ENCODE data around the gene MAN1A2.

DNA sequence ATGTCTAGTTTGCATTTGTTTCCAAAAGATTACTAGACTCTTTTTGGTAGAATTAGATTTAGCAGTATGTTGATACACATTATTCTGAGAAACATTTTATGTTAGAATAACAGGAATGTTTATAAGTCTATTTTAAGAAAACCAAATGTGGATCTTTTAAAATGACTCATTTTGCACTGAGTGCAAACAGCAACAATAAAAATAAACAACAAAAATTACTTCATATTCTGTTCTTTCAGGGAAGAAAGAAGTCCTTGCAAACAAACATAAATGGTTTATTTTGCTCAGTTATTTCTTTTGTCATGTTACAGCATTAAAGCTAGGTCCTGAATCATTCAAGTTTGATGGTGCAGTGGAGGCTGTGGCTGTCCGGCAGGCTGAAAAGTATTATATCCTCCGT, 131.8 kb downstream of the MAN1A2 start:
- TF ChIP-seq SMC3 (conservative IDR thresholded peaks at IDR 0.05; ENCODE audit: poor library complexity), result no peak
- TF ChIP-seq, protein P1, sequence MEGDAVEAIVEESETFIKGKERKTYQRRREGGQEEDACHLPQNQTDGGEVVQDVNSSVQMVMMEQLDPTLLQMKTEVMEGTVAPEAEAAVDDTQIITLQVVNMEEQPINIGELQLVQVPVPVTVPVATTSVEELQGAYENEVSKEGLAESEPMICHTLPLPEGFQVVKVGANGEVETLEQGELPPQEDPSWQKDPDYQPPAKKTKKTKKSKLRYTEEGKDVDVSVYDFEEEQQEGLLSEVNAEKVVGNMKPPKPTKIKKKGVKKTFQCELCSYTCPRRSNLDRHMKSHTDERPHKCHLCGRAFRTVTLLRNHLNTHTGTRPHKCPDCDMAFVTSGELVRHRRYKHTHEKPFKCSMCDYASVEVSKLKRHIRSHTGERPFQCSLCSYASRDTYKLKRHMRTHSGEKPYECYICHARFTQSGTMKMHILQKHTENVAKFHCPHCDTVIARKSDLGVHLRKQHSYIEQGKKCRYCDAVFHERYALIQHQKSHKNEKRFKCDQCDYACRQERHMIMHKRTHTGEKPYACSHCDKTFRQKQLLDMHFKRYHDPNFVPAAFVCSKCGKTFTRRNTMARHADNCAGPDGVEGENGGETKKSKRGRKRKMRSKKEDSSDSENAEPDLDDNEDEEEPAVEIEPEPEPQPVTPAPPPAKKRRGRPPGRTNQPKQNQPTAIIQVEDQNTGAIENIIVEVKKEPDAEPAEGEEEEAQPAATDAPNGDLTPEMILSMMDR (IDR thresholded peaks at IDR 0.05; ENCODE audit: poor library complexity, severe bottlenecking), result no peak
- no peak for TF ChIP-seq EZH2 (IDR thresholded peaks at IDR 0.05; ENCODE audit: borderline replicate concordance, insufficient read depth, low read length, poor library complexity, severe bottlenecking)
